IPS-11a (cell line): ENCODE results near the gene SYP.

Source experiments
- H3K4me3 ChIP-seq: one replicate; pipeline ENCODE4 v1.5.1; 2013; ENCODE audit warnings: low read depth, low read length, control low read depth

The SYP gene

DNA sequence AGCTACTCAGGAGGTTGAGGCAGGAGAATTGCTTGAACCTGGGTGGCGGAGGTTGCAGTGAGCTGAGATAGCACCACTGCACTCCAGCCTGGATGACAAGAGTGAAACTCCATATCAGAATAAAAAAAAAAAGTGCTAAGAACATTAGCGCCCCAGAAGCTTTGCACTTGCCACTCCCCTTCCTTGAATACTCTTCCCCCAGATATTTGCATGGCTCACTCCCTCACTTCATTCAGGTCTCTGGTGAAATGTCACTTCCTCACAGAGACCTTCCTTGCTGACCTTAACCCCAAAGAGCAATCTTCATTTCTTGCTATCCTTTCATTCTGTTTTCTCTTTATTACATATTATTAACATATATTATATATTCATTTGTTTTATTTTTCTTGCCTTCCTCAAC is 21.9 kb upstream of the SYP start:
- no peak overlapping the region for H3K4me3 ChIP-seq

DNA sequence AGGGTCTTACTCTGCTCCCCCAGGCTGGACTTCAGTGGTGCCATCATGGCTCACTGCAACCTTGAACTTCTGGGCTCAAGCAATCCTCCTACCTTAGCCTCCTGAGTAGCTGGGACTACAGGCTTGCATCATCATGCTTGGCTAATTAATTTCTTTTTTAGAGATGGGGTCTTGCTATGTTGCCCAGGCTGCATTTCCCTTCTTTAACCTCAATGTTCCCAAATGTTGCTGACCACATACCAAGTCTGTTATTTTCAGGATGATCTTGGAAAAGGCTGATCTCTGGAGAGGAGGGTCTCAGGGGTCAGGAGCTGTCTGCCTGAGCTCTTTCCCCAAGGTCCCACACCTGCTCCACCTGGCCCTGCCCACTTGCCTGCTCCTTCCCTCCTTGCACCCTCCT is 20.1 kb upstream of the SYP start:
- H3K4me3 ChIP-seq: no peak overlapping the region

DNA sequence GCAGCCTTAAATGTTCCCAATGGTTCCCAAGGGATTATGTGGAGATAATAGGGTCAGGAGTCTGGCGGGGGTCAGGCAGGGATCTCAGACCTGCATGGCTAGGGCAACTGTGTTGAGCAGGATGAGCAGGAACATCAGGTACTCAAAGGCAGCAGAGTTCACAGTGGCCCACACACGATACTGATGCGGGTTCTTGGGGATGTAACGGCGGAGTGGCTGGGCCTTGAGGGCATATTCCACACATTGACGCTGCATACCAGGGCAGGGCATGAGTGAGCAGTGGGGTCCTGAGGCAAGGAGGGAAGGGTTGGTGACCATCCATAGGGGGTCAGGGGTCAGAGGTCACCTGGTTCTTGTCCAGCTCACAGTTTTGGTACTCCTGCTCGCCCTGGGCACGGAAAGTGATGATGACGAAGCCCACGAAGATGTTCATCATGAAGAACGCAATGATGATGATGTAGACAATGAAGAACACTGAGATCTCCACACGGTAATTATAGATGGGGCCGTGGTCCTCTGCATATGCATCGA is 15.1 kb upstream of the SYP start:
- no peak overlapping the region for H3K4me3 ChIP-seq

DNA sequence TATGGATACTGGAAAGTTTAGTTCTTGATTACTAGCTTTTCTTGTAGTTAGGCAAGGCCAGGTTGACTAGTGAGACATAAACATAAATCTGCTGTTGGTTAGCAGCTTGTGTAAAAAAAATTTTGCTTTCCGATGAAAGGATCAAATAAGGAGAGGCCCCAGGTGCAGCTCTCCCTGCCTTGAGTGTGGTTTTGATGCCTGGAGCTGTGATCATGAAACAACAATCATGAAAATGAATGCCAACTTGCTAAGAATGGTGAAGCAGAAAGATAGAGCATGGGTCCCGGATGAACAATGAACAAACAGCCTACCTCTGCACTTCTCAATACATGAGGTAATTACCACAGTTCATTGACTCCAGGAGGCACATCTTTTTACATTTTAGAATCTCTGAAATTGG is 14.4 kb upstream of the SYP start:
- no peak overlapping the region for H3K4me3 ChIP-seq

DNA sequence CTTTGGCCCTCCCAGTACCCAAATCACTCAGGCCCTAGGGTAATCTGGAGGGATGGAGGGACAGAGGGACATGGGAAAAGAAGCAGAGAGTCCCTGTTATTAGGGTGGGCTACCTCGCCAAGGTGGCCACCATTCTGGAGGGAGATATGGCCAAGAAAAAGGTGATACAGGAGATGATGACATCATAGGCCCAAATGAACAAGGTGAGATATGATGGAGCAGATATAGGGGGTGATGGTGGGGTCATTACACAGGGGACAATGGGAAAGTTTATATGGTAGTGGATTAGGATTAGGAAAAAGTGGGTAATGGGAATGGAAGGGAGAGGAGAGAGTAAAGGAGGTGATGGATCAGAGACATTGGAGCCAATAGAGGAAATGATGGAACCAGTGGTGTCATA is 12.9 kb upstream of the SYP start:
- no peak overlapping the region for H3K4me3 ChIP-seq

DNA sequence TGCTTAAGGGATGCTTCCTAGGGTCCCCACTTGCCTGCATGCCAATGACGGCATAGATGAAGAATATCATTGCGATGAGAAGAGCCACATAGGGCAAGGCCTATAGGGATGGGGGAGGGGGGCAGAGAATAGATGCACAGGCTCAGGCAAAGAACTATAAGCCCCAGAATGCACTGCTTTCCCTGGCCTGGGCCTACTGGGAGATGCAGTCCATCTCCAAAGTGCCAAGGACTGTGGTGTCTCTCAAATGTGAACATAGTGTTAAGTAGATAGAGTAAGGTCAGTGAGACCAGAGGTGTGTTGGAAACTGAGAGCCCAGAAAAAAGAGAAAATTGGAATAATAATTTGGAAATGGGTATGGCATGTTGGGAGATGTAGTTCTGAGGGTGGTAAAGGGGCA is 12.2 kb upstream of the SYP start:
- H3K4me3 ChIP-seq: no peak overlapping the region

DNA sequence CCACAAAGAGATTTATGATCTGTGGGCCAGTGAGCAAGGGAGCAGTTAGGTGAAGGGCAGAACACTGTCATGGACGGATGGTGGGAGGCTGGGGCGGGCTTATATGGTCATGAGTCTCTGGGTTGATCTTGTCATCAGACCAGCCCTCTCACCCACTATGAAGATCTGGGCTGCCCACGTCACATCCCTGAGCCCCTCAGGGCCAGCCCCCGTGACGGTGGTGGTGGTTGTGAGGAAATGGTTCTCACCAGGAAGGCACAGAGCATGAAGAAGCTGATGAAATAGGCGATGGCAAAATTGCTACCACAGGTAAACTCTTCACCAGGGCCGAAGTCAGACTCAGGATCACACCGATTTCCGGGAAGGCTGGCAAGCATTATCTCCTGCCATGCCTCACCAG is 11.1 kb upstream of the SYP start:
- no peak overlapping the region for H3K4me3 ChIP-seq

DNA sequence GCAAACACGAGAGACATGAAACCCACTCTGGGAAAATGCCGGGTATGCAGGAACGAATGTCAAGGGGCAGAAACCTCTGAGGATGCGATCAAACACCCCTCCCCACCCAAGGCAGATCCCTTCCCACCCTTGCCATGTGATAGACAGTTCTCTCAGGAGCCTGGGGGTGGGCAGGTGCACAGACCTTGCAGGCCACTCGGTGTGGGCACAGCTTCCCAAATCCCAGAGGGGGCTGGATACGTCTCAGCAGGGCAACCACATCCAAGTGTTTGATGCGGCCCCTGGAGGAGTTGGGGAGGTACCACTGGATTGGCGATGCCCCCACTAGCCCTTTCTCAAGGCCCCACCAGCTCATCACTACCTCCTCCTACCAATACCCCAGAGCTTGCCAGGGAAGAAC is 10.4 kb upstream of the SYP start:
- H3K4me3 ChIP-seq: no peak overlapping the region

DNA sequence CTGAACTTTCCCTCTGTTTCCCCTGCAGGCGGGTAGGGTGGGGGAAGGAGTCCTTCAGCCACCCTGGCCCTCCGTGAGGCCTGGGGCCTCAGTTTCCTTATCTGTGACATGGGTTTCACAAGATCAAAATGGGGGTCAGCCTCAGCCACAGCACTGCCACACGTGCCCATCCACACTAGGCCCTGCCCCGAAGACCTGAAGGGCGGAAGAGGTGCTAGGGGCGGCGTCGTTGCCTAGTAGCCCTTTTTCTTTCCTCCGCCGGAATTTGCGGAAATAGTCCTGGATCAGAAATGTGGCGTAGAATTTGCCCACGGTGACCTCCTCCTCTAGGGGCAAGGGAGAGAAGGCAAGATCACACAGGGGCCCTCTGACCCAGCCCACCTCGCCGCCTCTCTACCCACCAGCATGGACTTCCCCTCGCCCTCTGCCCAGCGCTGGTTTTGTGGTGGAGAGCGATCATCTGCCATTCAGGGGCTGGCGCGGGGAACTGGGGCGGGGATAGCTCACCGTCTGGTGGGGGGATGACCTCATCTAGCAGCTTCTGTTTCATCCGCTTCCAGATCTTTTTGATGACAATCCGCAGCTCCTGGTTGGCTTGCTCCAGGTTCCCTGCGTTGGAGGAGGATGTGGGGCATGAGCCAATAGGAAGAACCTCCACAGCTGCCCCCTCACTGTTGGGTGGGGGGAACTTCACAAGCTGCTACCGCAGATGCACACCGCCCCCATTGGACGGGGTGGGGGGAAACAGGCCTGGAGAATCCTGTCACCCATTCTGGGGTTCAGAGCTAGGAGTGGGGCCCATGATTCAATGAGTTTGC is 9.7 kb upstream of the SYP start:
- H3K4me3 ChIP-seq: peak overlapping the region; percentile 1

DNA sequence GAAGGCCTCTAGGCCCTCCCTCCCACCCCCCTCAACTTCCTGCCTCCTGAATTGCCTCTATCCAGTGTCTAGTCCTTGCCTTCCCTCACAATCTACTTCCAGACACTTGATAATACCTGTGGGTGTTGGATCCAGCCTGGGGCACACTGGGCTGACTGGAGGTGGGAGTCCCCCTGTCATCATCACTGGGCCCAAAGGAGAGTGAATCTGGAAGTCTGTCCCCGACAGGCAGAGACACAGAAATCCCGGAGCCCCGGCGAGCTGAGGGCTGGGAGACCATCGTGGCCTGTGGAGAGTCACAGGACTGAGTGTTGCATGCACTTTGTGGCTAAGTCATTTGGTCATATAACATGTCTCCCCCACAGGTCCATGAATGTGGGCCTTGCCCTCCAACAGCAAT is 8.4 kb upstream of the SYP start:
- no peak overlapping the region for H3K4me3 ChIP-seq

DNA sequence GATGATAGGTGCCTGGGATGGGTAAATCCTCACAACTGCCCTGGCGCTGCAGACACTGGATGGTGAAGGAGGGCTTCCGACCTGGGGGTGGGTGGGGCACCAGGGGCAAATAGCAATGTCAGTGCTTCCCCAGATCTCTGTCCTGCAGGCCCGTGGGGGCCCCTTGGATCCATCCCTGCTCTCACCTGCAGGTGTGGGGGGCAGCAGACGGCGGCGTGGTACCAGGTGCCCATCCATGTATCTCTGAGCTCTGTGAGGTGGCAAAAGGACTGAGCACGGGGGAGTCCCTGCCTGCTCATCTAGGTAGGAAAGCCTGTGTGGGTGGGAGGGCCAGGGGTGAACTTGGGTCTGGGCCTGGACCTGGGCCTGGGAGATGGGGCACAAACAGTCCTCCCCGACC is 6.5 kb upstream of the SYP start:
- H3K4me3 ChIP-seq: no peak overlapping the region

DNA sequence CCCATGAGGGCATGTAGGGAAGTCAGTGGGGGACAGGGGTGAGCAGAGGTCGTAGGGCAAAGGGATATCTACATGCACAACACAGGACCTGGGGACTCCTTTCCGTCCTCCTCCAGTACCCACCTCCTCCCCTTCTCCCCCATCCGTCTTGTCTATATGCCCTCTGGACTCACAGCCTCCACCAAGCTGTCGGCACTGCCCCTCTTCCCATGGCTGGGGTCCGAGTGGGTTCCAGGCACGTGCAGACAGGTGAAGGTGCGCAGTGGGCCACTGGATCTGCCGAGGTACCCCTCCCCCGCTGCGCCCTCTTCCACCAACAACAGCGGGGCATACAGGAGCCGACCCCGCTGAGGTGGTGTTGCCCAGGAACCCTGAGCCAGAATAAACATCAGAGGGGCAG is 5.5 kb upstream of the SYP start:
- H3K4me3 ChIP-seq: no peak overlapping the region

DNA sequence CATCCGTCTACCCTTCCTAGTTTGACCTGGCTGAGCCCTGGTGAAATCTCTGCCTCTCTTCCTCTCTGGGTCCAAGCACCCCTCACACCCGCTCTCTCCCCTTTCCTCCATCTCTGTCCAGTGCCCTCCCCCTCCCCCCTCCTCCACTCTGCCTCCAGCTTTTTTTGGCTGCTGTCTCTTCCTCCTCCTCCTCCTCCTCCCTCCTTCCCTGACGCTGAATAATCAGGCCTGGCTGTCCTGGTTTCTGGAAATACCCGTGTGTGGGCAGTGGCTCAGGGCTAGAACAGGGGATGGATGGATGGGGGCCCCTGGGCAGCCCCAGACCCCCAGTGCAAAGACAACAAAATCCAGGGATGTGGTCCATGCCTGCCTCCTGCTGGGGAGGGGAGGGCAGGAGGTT is 4.7 kb upstream of the SYP start:
- H3K4me3 ChIP-seq: no peak overlapping the region

DNA sequence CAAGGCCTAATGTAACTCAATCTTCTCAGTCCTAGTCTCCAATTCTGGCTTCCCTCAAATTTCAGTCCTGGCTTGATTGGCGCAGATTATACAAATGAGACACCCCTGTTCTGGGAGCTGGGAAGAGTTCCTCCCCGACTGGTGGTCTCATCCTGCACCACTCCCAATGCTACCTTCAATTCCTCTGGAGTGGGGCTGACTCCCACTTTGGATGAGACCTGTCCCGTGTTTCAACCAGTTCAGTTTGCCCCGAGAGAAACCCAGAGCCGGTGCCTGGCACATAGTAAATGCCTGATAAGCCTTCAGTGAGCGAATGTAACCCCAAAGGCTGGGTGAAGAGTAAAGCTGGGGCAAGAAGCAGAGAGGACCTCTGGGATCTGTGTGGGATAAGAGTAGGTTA is 4.0 kb upstream of the SYP start:
- no peak overlapping the region for H3K4me3 ChIP-seq

DNA sequence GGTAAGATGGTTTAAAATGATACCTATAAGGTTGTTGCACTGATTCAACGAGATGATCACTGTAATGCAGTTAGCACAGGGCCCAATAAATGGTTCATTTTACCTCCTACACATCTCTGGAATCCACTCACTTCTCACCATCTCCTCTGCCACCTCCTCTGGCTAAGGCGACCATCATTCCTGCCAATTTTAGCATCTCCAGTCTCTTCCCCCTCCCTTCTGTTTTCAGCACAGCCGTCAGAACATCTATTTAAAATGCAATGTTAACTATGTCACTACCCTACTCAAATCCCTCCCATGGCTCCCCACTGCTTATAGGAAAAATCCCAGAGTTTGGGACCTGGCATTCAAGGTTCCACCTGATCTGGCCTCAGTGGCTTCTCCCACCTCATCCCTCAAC is 3.5 kb upstream of the SYP start:
- no peak overlapping the region for H3K4me3 ChIP-seq

DNA sequence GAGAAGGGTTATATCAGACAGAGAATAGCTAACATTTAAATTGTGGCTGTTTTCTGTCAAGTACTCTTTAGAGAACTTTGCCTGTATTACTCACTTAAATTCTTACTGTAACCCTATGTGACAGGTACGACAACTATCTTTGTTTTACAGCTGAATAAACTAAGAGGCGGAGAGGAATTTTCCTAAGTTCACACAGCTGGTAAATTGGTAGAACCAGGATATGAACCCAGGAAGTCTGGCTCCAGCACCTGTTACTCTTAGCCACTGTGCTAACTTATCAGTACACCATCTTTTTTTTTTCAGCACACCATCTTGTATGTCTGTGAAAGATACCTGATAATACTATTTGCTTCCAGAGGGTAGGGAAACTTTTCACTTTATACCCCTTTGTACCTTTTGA is 2.0 kb upstream of the SYP start:
- H3K4me3 ChIP-seq: no peak overlapping the region

DNA sequence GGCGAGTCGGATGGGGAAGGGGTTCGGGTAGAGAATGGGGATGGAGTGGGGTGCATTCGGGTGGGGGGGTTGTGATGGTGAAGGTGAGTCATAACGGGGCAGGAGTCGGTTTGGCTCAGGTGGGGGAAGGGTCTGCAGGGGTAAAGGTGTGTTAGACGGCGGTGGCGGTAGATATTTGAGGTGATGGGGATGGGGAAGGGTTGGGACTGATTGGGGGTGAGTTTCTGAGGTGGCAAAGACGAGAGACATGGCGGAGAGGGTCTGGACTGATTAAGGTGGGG is 738 bp downstream of the SYP start:
- peak overlapping the region; percentile 34 for H3K4me3 ChIP-seq

DNA sequence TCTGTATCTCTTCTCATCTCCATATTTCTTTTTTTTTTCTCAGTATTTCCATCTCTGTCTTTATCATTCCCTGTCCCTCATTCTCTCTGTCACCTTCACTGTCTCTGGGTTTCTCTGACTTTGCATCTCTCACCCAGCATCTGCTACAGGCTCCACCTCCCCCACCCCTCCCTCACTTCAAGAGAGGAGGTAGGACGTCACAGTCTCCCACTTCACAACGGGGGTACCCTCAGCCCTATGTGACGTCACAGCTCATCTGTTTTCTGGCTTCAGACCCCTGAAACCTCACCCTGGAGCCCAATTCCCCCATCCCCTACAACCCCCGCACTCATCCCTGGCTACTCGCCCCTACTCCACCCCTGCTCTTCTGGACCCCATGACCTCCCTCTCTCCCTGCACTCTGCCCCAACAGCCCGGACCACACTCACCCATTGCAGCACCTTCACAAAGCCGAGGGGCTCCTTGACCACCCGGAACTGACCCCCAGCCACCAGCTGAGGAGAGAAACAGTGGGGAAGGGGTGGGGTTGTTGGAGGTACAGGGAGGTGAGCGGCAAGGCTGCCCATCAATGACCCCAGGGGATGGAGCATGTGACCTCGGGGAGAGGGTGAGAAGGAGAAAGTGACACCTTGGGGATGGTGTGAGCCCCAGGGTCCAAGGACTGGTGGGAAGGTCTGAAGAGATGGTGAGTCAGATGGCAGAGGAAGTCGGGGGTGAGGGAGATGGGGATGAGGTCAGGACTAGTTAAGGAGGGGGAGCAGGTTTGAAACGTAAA is 1.3 kb downstream of the SYP start:
- H3K4me3 ChIP-seq: no peak overlapping the region

DNA sequence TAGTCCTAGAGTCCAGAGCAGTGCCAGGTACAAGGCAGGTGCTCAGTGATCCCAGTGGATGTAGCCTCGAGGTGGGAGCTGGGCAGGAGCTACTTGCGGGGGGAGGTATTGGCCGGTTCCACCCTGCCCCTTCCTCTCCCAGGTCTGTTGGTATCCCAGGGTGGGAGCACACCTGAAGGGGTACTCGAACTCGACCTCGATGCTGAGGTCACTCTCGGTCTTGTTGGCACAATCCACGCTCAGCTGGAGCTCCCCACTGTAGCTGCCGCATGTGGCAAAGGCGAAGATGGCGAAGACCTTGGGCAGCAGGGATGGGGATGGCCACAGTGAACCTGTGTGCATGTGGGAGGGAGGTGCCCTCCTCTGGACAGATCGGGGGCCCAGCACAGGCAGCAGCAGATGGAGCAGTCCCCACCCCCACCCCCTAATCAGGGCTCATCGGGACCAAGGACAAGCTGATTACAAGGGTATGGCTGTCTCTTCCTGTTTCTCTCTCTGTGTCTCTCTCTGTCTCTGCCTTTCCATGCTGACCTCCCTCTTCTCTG is 2.4 kb downstream of the SYP start:
- H3K4me3 ChIP-seq: no peak overlapping the region

DNA sequence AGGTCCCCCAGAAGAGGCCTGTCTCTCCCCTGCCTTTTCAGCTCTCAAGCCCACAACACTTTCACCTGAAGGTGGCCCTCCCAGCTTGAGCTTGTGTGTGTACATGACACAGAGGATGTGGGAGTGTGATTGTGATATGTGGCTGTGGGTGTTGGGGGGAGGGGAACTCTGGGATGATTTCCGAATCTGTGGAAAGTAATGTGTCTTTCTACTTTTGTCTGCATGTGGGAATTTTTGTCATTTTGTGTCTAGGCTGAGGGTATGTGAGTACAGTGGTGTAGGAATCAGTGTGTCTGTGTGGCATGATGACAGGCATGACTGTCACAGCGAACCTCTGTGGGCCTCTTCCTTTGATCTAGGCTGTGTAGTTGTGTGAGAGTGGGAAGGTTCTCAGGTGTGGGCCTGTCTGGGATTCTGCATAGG is 6.4 kb downstream of the SYP start:
- no peak overlapping the region for H3K4me3 ChIP-seq

DNA sequence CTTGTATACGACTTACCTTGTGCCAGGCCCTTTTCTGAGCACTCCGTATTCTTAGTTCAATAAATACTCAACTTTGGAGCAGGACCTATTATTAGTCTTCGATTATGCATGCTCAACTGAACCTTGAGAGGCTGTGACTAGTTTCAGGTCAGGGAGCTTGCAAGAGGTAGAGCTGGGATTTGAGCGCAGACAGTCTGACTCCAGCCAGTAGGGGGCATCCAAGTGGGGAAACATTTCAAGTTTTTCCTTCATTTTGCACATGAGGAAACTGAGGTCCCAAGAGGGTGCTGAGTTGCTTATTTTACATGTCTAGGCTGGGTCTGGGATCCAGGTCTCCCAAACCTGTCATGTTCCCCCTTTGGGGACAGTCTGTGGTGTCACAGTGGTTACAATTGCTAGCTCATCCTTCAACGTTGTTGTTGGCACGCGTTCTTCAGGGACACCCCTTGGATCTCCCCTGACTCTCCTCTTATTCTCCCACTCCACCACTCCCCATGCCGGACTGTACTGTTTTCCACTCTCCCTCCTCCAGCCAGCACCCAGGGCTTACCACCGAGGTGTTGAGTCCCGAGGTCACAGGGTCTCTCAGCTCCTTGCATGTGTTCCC is 7.2 kb downstream of the SYP start:
- H3K4me3 ChIP-seq: no peak overlapping the region

DNA sequence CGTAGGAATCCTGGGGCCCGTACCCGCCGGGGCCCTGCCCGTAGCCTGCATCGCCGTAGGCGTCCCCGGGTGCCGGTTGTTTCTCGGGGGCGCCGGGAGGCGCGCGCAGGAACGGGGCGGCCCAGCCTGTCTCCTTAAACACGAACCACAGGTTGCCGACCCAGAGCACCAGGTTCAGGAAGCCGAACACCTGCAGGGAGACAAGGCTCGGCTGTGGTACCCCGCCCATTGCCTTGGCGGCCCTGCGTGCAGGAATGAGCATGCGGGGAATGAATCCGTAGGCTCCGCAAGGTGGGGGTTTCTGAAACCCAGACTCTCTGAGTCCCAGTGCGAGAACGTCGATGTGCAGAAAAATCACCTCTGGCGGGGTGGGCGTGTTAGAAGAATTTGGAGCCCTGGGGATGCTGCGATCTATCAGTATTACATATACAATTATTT is 8.4 kb downstream of the SYP start:
- H3K4me3 ChIP-seq: peak overlapping the region; percentile 54
